Gastrocnemius medialis (tissue), 4 donors: ENCODE results near the gene PHKA1.

Source experiments
- POLR2A ChIP-seq, 2 donors: fragments of 450-650 bp; IDR thresholded peaks; one replicate each; pipeline ENCODE4 v1.6.1; 2017; ENCODE audit warnings: antibody characterized with exemption in 2 of 2, mild to moderate bottlenecking in 2 of 2, moderate library complexity in 2 of 2
- TF ChIP-seq, protein P1 (sequence below), 5 experiments: fragments of 450-650 bp in 3 of 5; fragments of 200-600 bp in 2 of 5; sonication (generic) in 2 of 5; IDR thresholded peaks in 4 of 5; conservative IDR thresholded peaks in 1 of 5; 1 replicate in 4 of 5; 2 replicates in 1 of 5; pipeline ENCODE4 v1.5.1; 2016 to 2019; ENCODE audit warnings: antibody characterized with exemption in 5 of 5, mild to moderate bottlenecking in 3 of 5, moderate library complexity in 3 of 5

GRCh38 chrX:72568406-72569092 lies 145.6 kb downstream of the PHKA1 start:
- TF ChIP-seq, protein P1, sequence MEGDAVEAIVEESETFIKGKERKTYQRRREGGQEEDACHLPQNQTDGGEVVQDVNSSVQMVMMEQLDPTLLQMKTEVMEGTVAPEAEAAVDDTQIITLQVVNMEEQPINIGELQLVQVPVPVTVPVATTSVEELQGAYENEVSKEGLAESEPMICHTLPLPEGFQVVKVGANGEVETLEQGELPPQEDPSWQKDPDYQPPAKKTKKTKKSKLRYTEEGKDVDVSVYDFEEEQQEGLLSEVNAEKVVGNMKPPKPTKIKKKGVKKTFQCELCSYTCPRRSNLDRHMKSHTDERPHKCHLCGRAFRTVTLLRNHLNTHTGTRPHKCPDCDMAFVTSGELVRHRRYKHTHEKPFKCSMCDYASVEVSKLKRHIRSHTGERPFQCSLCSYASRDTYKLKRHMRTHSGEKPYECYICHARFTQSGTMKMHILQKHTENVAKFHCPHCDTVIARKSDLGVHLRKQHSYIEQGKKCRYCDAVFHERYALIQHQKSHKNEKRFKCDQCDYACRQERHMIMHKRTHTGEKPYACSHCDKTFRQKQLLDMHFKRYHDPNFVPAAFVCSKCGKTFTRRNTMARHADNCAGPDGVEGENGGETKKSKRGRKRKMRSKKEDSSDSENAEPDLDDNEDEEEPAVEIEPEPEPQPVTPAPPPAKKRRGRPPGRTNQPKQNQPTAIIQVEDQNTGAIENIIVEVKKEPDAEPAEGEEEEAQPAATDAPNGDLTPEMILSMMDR (IDR thresholded peaks at IDR 0.05 in 4 of 5, conservative IDR thresholded peaks at IDR 0.05 in 1 of 5), result no peak
- TF ChIP-seq POLR2A (IDR thresholded peaks at IDR 0.05), result no peak
